ENCODE measurements around the gene CRIM1. TPM values are rescaled to one million over a fixed set of nuclear protein-coding genes. Genes with fewer than 3 reads are reported as not detected.

The CRIM1 gene
- total and polyA plus RNA-seq, 2 experiments from 2014 or later = 10.5 to 36.4 TPM

- TF ChIP-seq ETS1 (IDR thresholded peaks at IDR 0.05) = no peak
- no peak for TF ChIP-seq CREB1 (CRISPR knock-in tag; IDR thresholded peaks at IDR 0.05; ENCODE audit: low read depth)
Measured at GRCh38 chr2:36384454-36384853, 28.9 kb downstream of the CRIM1 start (continued).

GRCh38 chr2:36385603-36386002 lies 30.0 kb downstream of the CRIM1 start:
- Mint-ChIP-seq H3K4me3 (no peak overlapping the region), H3K9me3 (no peaks in the 10 kb centered on the region)
- TF ChIP-seq ZNF331 (CRISPR knock-in tag; IDR thresholded peaks at IDR 0.05; ENCODE audit: low read depth) (no peak), NANOG (IDR thresholded peaks at IDR 0.05; ENCODE audit: borderline replicate concordance) (no peak), STAT1 (IDR thresholded peaks at IDR 0.05; ENCODE audit: unreplicated experiment) (no peak), ZNF114 (CRISPR knock-in tag; IDR thresholded peaks at IDR 0.05) (no peak), ZNF462 (CRISPR knock-in tag; IDR thresholded peaks at IDR 0.05) (no peak), EZH2 (IDR thresholded peaks at IDR 0.05; ENCODE audit: low read depth, unreplicated experiment) (no peak), EZH2phosphoT487 (IDR thresholded peaks at IDR 0.05; ENCODE audit: unreplicated experiment) (no peak), CREB1 (CRISPR knock-in tag; IDR thresholded peaks at IDR 0.05; ENCODE audit: low read depth) (no peak), REST (IDR thresholded peaks at IDR 0.05; ENCODE audit: unreplicated experiment) (no peak), ETS1 (IDR thresholded peaks at IDR 0.05) (no peak), CTCF (conservative IDR thresholded peaks at IDR 0.05; ENCODE audit: low read depth in 2 of 2) (no peak), POLR2AphosphoS5 (IDR thresholded peaks at IDR 0.05; ENCODE audit: low read depth) (no peak)

More at GRCh38 chr2:36385603-36386002, 30.0 kb downstream of the CRIM1 start:
- Mint-ChIP-seq H3K36me3 (ENCODE audit: low read depth) (no peaks in the 10 kb centered on the region; the same call in 2 of the 3 replicates), H3K4me1 (peaks cover 85% of the 10 kb centered on the region), H3K27ac (no peak overlapping the region), H3K27me3 (ENCODE audit: insufficient read depth, low read depth, poor library complexity) (peaks cover 4% of the 10 kb centered on the region)
- Histone ChIP-seq H3K4me2 (no peak overlapping the region), H3K27me3 (ENCODE audit: insufficient read depth) (no peaks in the 10 kb centered on the region), H3K4me3 (no peak overlapping the region), H3F3A (replicated peaks; ENCODE audit: low read depth) (no peaks in the 10 kb centered on the region), H3K27ac (ENCODE audit: low read depth) (no peak overlapping the region), H4K20me1 (replicated peaks; ENCODE audit: insufficient read depth) (peaks cover 17% of the 10 kb centered on the region), H3K4me1 (ENCODE audit: insufficient read depth) (peaks cover 79% of the 10 kb centered on the region), H3K9me2 (ENCODE audit: insufficient read depth) (no peaks in the 10 kb centered on the region), H2AFZ (no peak overlapping the region), H3K79me2 (replicated peaks; ENCODE audit: insufficient read depth) (peaks cover 93% of the 10 kb centered on the region), H3K36me3 (ENCODE audit: insufficient read depth) (no peaks in the 10 kb centered on the region)
- ATAC-seq (no peak), DNase-seq (ENCODE audit: low spot score) (no peak)
